Daoy (cell line): Measurements from ENCODE around the gene PLCD4. TPM values are rescaled to one million over a fixed set of nuclear protein-coding genes. Genes with fewer than 3 reads are reported as not detected.
A peak's percentile ranks its signal among the peaks of the same experiment; 100 is the strongest.

Experiments used
- DNase-seq: peaks from one replicate; pipeline ENCODE4 v3.0.0-alpha.2; 2015; ENCODE audit warnings: low read depth
- total RNA-seq: library from RNA; depleted of rRNA; stranded (reverse); fragments of >200 nt; shearing (Covaris generic); gene quantifications from 2 replicates; pipeline ENCODE4 v1.2.3, GENCODE V29; 2014

PLCD4 gene
- total RNA-seq, 1 experiment from 2014 or later, result 0.06 TPM

DNA sequence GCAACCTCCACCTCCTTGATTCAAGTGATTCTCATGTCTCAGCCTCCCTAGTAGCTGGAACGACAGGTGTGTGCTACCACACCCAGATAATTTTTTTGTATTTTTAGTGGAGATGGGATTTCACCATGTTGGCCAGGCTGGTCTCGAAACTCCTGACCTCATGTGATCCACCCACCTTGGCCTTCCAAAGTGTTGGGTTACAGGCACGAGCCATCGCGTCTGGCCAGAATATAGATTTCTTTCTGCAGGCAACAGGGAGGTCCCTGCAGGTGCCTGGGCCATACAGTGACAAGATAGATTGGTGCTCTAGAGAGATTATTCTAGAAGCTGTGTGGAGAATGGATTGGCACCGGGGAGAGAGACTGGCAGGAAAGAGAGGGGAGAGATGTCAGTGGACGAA, 13.3 kb downstream of the PLCD4 start:
- DNase-seq, result no peak

- no peak for DNase-seq
Measured at GRCh38 chr2:218622606-218623365, 15.1 kb downstream of the PLCD4 start.

GRCh38 chr2:218623366-218623705, 15.6 kb downstream of the PLCD4 start:
- DNase-seq, result no peak

DNA sequence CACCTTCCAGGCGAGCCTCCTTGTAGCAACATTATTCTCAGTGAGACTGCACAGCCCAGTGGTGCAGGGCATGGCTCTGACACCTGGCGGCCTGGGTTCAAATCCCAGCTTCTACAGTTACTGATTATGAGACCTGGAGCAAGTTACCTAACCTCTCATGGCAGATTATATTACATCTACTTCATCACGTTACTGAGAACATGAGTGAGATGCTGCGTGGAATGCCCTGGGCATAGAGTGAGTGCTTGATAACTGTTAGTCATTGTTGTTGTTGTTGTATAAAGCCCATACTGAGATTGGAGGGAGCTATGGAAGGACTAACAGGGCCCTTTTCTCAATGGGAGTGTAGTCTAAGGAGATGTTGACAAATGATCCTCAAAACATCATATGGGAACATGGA, 18.7 kb downstream of the PLCD4 start:
- no peak for DNase-seq

GRCh38 chr2:218627939-218628338, 20.2 kb downstream of the PLCD4 start:
- DNase-seq, result no peak

GRCh38 chr2:218631837-218632236, 24.1 kb downstream of the PLCD4 start:
- DNase-seq, result peak; percentile 76

- DNase-seq, result no peak
Measured at GRCh38 chr2:218635719-218636118, 28.0 kb downstream of the PLCD4 start.

DNA sequence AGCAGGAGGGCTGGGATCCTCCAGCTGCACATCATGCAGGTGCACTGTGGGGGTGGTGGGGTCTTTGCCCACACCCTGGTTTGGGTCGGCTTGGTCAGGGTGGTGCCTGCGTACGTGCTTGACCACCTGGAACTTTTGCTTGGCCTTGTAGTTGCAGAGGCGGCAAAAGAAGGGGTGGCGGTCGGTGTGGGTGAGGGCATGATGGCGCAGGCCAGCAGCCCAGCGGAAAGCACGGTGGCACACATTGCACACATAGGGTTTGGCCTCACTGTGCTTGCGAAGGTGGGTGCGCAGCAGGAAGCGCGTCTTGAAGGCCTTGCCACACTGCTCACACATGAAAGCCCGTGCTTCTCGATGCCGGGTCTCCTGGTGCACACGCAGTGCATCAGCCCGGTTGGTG, 30.7 kb downstream of the PLCD4 start:
- no peak for DNase-seq

DNA sequence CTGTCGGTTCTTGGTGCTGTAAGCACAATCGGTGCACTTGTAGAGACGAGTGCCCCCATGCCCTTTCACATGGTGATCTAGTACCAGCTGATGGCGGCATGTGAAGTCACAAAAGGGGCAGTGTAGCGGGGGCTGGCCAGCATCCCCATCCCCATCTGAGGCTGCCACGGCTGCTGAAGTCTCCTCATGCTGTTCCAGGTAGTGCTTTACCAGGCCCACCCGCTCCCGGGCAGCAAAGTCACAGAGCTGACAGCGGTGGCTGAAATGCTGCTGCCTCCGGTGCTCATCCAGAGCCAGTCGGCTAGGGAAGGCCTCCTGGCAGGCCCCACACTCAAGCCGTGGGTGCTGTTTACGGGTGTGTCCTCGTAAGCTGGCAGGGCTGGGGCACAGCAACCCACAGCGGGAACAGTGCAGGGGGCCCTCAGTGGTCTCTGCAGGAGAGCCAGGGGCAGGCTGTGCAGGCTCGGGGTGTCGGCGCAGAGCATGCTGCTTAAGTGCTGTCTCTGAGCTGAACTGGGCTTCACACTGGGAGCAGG, 34.5 kb downstream of the PLCD4 start:
- no peak for DNase-seq

GRCh38 chr2:218642786-218643185, 35.1 kb downstream of the PLCD4 start:
- no peak for DNase-seq

- DNase-seq, result no peak
Measured at GRCh38 chr2:218643751-218644310, 36.1 kb downstream of the PLCD4 start.

- no peak for DNase-seq
Measured at GRCh38 chr2:218644721-218645120, 37.0 kb downstream of the PLCD4 start.

DNA sequence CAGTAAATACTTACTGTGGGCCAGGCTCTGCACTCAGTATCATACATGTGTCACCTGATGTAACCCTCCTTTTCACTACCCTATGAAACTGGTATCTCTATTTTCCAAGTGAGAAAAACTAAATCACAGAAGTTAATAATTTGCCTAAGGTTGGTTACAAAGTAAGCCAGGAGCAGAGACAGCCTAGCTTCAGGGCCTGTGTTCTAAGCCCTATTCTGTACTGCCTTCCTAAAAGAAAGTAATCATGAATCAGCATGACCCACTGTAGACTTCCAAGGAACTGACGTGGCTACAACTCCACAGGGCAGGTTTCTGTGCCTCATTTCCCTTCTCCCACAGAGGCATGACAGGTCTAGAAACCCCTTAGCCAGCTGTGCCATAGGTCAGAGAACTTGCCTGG, 37.4 kb downstream of the PLCD4 start:
- peak; percentile 70 for DNase-seq

DNA sequence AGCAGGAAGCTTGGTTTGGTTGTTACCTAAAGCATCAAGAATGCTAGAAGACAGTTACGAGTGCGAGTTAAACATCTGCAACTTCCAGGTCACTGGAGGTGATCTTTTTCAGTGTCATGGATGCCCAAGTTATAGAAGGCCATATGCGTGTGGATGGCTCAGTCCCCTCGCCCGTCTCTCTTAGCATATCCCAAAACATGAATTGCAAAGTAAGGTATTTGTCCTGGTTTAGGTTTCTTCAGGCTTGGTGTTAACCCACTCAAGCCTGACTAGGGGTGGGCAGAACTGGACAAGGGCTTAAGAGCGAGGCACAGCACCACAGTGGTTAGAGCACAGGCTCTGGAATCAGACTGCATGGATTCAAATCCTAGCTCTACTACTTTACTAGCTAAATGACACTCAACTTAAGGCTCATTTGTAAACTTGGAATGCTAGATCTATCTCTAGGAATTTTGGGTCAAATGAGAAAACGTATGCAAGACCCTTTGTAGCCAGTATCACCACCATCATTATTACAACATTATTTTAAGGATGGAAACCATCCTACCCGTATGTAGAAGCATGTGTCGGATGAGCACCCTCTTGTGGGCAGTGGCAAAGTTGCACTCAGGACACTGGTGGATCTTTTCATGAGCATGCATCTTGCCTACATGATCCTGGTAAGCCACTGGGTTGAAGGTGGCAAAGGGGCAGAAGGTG, 40.5 kb downstream of the PLCD4 start:
- DNase-seq, result peak; percentile 56

- DNase-seq, result no peak
Measured at GRCh38 chr2:218648787-218649100, 41.0 kb downstream of the PLCD4 start.

GRCh38 chr2:218655751-218656150, 48.1 kb downstream of the PLCD4 start:
- DNase-seq, result no peak

DNA sequence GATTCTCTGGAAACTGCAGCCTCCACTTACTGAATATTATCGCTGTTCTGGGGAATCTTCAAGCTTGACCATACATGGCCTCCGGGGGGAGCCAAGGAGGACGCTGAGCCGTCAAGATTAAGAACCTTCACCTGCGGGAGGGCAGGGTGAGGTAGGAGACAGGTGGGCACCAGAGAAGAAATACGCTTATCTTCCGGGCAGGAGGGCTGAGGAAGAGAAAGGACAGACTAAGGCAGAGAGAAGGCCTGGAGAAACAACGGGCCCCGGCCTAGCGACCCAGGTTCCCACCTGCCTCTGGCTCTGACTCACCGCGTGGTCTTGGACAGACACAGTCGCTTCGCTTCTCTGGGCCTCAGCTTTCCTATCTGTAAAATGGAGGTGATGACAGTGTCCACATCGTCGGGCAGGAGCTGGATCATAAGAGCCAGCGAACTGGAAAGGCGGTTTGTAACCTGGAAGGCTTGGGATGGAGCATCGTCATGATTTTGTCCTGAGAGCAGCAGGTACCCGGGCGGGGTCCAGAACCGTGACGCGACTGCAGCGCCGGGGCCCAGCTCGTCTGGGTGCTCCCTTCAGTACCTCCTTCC, 51.1 kb downstream of the PLCD4 start:
- peak; percentile 52 for DNase-seq

DNA sequence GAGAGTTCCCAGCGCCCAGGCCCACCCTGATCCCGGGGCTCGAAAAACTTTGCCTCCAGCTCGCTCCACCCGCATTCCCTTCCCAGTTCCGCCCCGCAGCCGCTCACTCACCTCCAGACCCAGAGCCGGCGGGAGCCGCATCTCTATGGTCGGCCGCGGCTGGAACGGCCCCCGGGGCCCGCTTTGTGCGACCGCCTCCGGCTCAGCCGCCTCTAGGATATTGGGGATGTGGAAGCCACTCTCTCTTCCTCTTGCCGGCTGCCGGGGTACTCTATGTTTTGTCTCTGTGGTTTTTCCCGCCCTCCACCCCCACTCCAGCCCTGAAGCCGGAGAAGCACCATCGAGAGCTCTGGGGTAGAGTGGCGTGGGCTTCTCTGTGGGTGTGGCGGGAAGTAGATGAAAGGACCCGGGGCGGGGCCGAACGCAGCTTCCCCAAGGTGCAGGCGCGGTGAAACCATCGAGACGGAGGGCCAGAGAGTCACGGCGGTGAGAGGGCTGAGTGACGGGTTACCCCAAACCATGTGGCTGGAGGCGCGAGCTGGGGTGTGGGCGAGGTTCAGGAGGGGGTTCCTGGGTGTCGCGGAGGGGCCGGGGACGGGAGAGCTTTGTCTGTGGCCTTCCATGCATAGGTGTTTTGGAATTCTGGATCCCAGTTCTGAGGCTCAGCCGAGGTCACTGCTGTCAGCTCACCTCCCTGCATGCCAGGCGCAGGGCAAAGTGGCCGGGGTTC, 51.7 kb downstream of the PLCD4 start, which contains the start of the genes BCS1L and ZNF142:
BCS1L (plus strand) TSS at position 426 of the 730 bp plus-strand sequence. CDS start 1,305 bp downstream, outside the sequence.
ZNF142 (minus strand) TSS at position 366 of the 730 bp plus-strand sequence. CDS start 3,194 bp downstream, outside the sequence.
- DNase-seq, result peak; percentile 94

DNA sequence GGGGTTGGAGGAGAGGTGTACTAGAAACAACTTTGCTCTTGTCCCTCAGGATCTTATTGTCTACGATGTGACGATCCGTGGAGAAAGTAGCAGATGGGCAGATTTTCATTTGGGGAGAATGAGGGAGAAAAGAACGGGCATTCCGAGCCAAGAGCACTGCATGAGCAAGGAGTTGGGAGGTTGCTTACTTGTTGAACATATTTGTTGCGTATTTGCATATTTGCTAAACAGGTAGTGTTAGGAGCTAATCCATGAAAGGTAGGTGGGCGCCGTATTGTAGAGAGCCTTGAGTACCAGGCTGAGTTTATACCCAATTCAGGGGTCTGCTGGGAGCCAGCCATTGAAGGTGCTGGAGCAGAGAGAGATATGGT, 52.3 kb downstream of the PLCD4 start:
- no peak for DNase-seq

DNA sequence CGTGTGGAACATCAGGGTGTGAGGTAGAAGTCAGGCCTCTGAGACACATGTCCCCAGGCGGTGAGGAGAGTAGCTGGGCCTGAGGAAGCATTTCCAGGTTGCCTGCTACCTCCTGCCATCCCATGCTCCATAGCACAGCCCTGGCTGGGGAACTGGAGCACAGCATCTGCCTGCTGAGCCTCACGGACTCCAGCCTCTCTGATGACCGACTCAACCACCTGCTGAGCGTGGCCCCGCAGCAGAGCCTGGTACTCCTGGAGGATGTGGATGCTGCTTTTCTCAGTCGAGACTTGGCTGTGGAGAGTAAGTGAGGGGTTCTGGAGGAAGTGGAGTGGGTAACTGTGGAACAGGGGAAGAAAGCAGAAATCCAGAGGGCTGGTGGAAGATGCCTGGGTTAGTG, 54.7 kb downstream of the PLCD4 start:
- no peak for DNase-seq

DNA sequence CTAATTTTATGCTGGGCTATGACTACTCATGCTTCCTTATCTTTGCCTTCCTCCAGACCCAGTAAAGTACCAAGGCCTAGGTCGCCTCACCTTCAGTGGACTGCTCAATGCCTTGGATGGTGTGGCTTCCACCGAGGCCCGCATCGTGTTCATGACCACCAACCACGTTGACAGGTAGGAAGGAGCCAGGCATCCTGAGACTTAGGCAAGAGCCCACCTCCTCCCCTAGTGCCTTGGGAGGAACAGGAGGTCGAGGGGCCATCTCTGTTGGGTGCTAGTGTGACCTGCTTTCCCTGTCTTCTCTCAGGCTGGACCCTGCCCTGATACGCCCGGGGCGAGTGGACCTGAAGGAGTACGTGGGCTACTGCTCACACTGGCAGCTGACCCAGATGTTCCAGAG, 55.1 kb downstream of the PLCD4 start:
- no peak for DNase-seq

DNA sequence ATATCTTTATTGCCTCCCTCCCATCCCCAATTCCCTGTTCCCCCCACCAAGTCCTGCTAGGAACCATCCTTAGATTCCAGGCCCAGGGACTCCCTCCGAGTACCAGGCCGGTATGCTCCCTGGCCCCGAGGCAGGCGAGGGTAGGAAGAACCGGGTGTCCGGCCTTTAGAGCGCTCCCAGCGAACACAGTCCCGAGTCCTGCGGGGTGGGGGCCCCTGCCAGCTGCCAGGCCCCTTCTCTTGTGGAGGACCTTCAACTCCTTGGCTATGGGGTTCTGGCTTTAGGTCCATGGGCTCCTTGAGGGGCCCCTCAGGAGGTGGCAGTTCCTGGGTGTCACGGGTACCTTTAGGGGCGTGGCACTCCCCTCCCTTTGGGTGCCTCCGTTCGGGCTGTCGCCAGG, 56.2 kb downstream of the PLCD4 start:
- no peak for DNase-seq
